Measurements from ENCODE around the gene C1QTNF1. TPM values are rescaled to one million over a fixed set of nuclear protein-coding genes. Genes with fewer than 3 reads are reported as not detected.

Gene C1QTNF1
- total RNA-seq, 6 experiments from 2014 or later = 8.0 to 15.0 (median 8.6) TPM

DNA sequence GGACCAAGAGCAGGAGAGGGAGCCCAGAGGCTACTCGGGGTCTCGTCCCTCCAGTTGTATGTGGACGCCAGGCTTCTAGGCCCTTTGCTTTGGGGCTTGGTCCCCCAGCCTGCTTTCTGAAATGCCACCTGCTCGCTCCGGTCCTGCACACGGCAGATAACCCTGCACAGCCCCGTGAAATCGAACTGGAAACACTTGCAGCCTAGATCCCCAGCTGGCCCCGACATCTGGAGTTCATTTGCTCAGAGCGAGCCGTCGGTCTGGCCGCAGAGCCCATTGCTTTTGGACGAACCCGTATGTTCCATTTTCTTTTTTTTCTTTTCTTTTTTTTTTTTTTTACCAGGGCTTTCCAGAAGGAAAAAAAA is 22.9 kb downstream of the C1QTNF1 start:
- H3K4me3 Mint-ChIP-seq = no peak overlapping the region
- no peaks in the 10 kb centered on the region; the same call in 1 of the 2 replicates for H3K27me3 Mint-ChIP-seq (ENCODE audit: insufficient read depth)
- no peaks in the 10 kb centered on the region for H3K9me3 Mint-ChIP-seq
- H3K36me3 Mint-ChIP-seq (ENCODE audit: low read depth) = no peaks in the 10 kb centered on the region
- no peak for DNase-seq
- H3K27ac Mint-ChIP-seq = no peak overlapping the region
- no peak for TF ChIP-seq CTCF (IDR thresholded peaks at IDR 0.05)
- peaks cover 17% of the 10 kb centered on the region for H3K4me1 Mint-ChIP-seq (ENCODE audit: low read depth)

DNA sequence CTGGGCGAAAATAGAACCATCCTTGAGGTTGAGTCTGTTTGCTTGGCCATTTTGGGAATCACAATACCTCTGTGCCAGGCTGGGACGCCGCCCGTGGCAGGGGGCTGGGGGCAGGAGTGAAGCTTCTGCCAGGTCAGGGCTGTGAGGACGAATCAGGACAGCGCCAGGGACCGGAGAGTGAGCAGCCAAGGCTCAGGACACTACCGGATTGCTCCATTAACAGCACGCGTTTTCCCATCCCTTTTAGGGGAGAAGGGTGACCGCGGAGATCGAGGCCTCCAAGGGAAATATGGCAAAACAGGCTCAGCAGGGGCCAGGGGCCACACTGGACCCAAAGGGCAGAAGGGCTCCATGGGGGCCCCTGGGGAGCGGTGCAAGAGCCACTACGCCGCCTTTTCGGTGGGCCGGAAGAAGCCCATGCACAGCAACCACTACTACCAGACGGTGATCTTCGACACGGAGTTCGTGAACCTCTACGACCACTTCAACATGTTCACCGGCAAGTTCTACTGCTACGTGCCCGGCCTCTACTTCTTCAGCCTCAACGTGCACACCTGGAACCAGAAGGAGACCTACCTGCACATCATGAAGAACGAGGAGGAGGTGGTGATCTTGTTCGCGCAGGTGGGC is 23.4 kb downstream of the C1QTNF1 start:
- no peak for DNase-seq

GRCh38 chr17:79047923-79048825 is 24.2 kb downstream of the C1QTNF1 start:
- Mint-ChIP-seq H3K36me3 (ENCODE audit: low read depth) (no peaks in the 10 kb centered on the region), H3K9me3 (no peaks in the 10 kb centered on the region), H3K27ac (no peak overlapping the region)

More for the DNA sequence above, 23.4 kb downstream of the C1QTNF1 start:
- no peaks in the 10 kb centered on the region; the same call in 1 of the 2 replicates for H3K27me3 Mint-ChIP-seq (ENCODE audit: insufficient read depth)
- H3K36me3 Mint-ChIP-seq (ENCODE audit: low read depth) = no peaks in the 10 kb centered on the region
- H3K27ac Mint-ChIP-seq = no peak overlapping the region
- no peak overlapping the region for H3K4me3 Mint-ChIP-seq
- H3K4me1 Mint-ChIP-seq (ENCODE audit: low read depth) = peaks cover 20% of the 10 kb centered on the region
- TF ChIP-seq CTCF (IDR thresholded peaks at IDR 0.05) = no peak
- H3K9me3 Mint-ChIP-seq = no peaks in the 10 kb centered on the region

DNA sequence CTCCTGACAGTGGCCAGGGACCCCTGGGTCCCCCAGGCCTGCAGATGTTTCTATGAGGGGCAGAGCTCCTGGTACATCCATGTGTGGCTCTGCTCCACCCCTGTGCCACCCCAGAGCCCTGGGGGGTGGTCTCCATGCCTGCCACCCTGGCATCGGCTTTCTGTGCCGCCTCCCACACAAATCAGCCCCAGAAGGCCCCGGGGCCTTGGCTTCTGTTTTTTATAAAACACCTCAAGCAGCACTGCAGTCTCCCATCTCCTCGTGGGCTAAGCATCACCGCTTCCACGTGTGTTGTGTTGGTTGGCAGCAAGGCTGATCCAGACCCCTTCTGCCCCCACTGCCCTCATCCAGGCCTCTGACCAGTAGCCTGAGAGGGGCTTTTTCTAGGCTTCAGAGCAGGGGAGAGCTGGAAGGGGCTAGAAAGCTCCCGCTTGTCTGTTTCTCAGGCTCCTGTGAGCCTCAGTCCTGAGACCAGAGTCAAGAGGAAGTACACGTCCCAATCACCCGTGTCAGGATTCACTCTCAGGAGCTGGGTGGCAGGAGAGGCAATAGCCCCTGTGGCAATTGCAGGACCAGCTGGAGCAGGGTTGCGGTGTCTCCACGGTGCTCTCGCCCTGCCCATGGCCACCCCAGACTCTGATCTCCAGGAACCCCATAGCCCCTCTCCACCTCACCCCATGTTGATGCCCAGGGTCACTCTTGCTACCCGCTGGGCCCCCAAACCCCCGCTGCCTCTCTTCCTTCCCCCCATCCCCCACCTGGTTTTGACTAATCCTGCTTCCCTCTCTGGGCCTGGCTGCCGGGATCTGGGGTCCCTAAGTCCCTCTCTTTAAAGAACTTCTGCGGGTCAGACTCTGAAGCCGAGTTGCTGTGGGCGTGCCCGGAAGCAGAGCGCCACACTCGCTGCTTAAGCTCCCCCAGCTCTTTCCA is 25.1 kb downstream of the C1QTNF1 start:
- DNase-seq = no peak
- no peaks in the 10 kb centered on the region; the same call in 1 of the 2 replicates for H3K27me3 Mint-ChIP-seq (ENCODE audit: insufficient read depth)
- peaks cover 6% of the 10 kb centered on the region for H3K36me3 Mint-ChIP-seq (ENCODE audit: low read depth)
- peaks cover 36% of the 10 kb centered on the region for H3K4me1 Mint-ChIP-seq (ENCODE audit: low read depth)
- no peak overlapping the region for H3K4me3 Mint-ChIP-seq
- H3K27ac Mint-ChIP-seq = no peak overlapping the region
- no peak for TF ChIP-seq CTCF (IDR thresholded peaks at IDR 0.05)
- peaks cover 7% of the 10 kb centered on the region for H3K9me3 Mint-ChIP-seq

More at GRCh38 chr17:79047923-79048825, 24.2 kb downstream of the C1QTNF1 start:
- DNase-seq = no peak
- peaks cover 28% of the 10 kb centered on the region for H3K4me1 Mint-ChIP-seq (ENCODE audit: low read depth)
- H3K27me3 Mint-ChIP-seq (ENCODE audit: insufficient read depth) = no peaks in the 10 kb centered on the region; the same call in 1 of the 2 replicates
- no peak overlapping the region for H3K4me3 Mint-ChIP-seq
- TF ChIP-seq CTCF (IDR thresholded peaks at IDR 0.05) = no peak

GRCh38 chr17:79049821-79050220 is 25.9 kb downstream of the C1QTNF1 start:
- no peak for TF ChIP-seq CTCF (IDR thresholded peaks at IDR 0.05)
- no peak for DNase-seq
- peaks cover 36% of the 10 kb centered on the region for H3K4me1 Mint-ChIP-seq (ENCODE audit: low read depth)
- H3K36me3 Mint-ChIP-seq (ENCODE audit: low read depth) = peaks cover 6% of the 10 kb centered on the region
- no peaks in the 10 kb centered on the region; the same call in 1 of the 2 replicates for H3K27me3 Mint-ChIP-seq (ENCODE audit: insufficient read depth)
- no peak overlapping the region for H3K4me3 Mint-ChIP-seq
- H3K27ac Mint-ChIP-seq = no peak overlapping the region
- H3K9me3 Mint-ChIP-seq = peaks cover 10% of the 10 kb centered on the region

Data from HFFc6 (cell line).